ENCODE results near the gene NUBPL.
"Not testable (repeated sequence)": the region's sequence is repeated elsewhere in the genome, so short reads cannot be mapped to it uniquely, and the experiment has no call there.

NUBPL gene

DNA sequence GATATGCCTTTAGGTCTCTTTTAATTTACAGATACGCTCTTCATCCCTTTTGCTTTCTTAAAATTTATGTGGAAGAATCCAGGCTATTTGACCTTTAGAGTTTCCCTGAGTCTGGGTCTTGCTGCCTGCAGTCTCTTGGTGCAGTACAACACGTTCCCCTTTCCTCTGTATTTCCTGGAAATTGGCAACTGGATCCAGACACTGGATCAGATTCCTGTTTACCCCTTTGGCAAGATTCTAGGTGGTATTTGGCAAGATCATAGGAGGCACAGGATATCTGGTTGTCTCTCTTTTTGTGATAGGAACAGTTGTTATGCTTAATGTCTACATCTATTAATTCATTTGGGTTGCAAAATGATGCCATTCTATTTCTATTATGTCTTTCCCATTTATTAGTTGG lies 328.1 kb downstream of the NUBPL start:
- H3K27ac ChIP-seq = no peak overlapping the region
- H2AFZ ChIP-seq = no peak overlapping the region
- no peaks in the 10 kb centered on the region for H3K9me3 ChIP-seq (ENCODE audit: control insufficient read depth, low read length)
- H3K27me3 ChIP-seq (ENCODE audit: control insufficient read depth, insufficient read depth, low read length) = no peaks in the 10 kb centered on the region
- no peak overlapping the region for H3K4me2 ChIP-seq (ENCODE audit: low read length)
- H3K36me3 ChIP-seq (ENCODE audit: control insufficient read depth, insufficient read depth, low read length) = no peaks in the 10 kb centered on the region
- no peaks in the 10 kb centered on the region for H3K79me2 ChIP-seq
- no peaks in the 10 kb centered on the region for H3K4me1 ChIP-seq
- TF ChIP-seq CTCF (IDR thresholded peaks at IDR 0.05) = no peak
- H3K4me3 ChIP-seq (ENCODE audit: low read depth, low read length) = no peak overlapping the region
- H3K9ac ChIP-seq = no peak overlapping the region

DNA sequence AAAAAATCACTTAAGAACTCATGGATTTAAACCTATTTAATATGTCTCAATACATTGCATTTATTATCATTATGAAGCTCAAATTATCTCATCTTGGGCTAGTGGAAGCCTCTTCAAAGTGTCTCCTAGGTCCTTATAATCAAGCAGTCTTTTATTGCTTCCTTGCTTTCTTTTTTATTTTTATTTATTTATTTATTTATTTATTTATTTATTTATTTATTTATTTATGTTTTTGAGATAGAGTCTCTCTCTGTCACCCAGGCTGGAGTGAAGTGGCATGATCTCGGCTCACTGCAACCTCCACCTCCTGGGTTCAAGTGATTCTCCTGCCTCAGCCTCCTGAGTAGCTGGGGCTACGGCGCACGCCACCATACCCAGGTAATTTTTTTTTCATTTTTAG lies 329.0 kb downstream of the NUBPL start:
- not testable (repeated sequence) for H3K79me2 ChIP-seq; H3K27me3 ChIP-seq (ENCODE audit: control insufficient read depth, insufficient read depth, low read length); H2AFZ ChIP-seq; H3K4me3 ChIP-seq (ENCODE audit: low read depth, low read length); H3K27ac ChIP-seq; H3K9me3 ChIP-seq (ENCODE audit: control insufficient read depth, low read length); H3K4me1 ChIP-seq; H3K4me2 ChIP-seq (ENCODE audit: low read length); H3K36me3 ChIP-seq (ENCODE audit: control insufficient read depth, insufficient read depth, low read length); H3K9ac ChIP-seq

DNA sequence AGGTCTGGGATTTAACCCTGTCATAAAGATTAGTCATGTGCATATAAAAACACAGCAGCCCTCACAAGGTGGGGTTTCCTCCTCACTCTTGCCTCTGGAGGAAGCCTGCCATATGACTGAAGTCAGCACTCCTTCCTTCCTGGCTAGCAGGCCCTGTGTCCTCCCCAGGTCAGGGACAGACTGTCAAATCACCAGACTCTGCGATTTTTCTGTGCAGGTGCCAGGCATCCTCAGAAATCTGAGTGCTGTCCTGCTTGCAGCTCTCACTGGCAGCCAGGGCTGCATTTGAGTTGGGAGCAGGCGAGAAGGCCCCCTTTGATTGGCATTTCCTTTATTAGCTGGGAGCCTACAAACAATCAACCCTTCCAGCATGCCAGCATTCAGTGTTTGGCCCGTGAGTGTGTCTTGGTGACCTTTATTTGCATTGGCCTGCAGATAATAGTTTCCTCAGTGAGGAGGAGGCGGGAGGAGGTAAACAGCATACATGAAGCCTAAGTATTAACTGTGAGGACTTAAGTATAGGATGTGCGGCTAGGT lies 332.1 kb downstream of the NUBPL start:
- TF ChIP-seq CTCF (IDR thresholded peaks at IDR 0.05) = no peak
- no peaks in the 10 kb centered on the region for H3K4me1 ChIP-seq
- no peak overlapping the region for H3K27ac ChIP-seq
- no peak overlapping the region for H3K9ac ChIP-seq
- H3K27me3 ChIP-seq (ENCODE audit: control insufficient read depth, insufficient read depth, low read length) = no peaks in the 10 kb centered on the region
- no peaks in the 10 kb centered on the region for H3K36me3 ChIP-seq (ENCODE audit: control insufficient read depth, insufficient read depth, low read length)
- no peak overlapping the region for H2AFZ ChIP-seq
- no peaks in the 10 kb centered on the region for H3K9me3 ChIP-seq (ENCODE audit: control insufficient read depth, low read length)
- H3K79me2 ChIP-seq = no peaks in the 10 kb centered on the region
- no peak overlapping the region for H3K4me2 ChIP-seq (ENCODE audit: low read length)
- H3K4me3 ChIP-seq (ENCODE audit: low read depth, low read length) = no peak overlapping the region

- Histone ChIP-seq H3K36me3 (ENCODE audit: control insufficient read depth, insufficient read depth, low read length) (no peaks in the 10 kb centered on the region), H3K4me3 (ENCODE audit: low read depth, low read length) (no peak overlapping the region), H3K4me2 (ENCODE audit: low read length) (no peak overlapping the region), H3K9me3 (ENCODE audit: control insufficient read depth, low read length) (no peaks in the 10 kb centered on the region), H3K27me3 (ENCODE audit: control insufficient read depth, insufficient read depth, low read length) (no peaks in the 10 kb centered on the region), H3K79me2 (no peaks in the 10 kb centered on the region), H2AFZ (no peak overlapping the region), H3K27ac (no peak overlapping the region), H3K4me1 (no peaks in the 10 kb centered on the region), H3K9ac (no peak overlapping the region)
- no peak for TF ChIP-seq CTCF (IDR thresholded peaks at IDR 0.05)
These were observed 333.1 kb downstream of the NUBPL start for GRCh38 chr14:31894351-31894750.

DNA sequence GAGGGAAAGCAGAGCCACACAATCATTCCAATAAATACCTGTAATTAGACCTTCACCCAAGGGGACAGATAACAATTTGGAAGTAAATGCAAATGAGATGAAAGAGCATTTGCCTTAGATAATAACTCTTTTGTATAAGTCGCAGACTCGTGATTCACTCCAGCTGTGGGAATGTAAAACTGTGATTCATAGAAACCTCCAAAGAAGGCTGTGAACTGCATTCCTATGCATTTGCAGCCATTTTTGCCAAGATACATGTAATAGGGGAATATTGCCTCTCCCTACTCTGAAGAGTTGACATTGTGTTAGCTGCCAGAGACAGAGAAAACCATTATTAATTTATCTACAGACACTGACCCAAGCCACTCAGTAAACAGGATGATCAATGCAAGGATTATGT lies 334.0 kb downstream of the NUBPL start:
- H3K79me2 ChIP-seq = no peaks in the 10 kb centered on the region
- no peaks in the 10 kb centered on the region for H3K36me3 ChIP-seq (ENCODE audit: control insufficient read depth, insufficient read depth, low read length)
- H3K27ac ChIP-seq = no peak overlapping the region
- no peak overlapping the region for H2AFZ ChIP-seq
- no peaks in the 10 kb centered on the region for H3K27me3 ChIP-seq (ENCODE audit: control insufficient read depth, insufficient read depth, low read length)
- no peak overlapping the region for H3K9ac ChIP-seq
- H3K4me3 ChIP-seq (ENCODE audit: low read depth, low read length) = no peak overlapping the region
- H3K9me3 ChIP-seq (ENCODE audit: control insufficient read depth, low read length) = no peaks in the 10 kb centered on the region
- no peaks in the 10 kb centered on the region for H3K4me1 ChIP-seq
- TF ChIP-seq CTCF (IDR thresholded peaks at IDR 0.05) = no peak
- H3K4me2 ChIP-seq (ENCODE audit: low read length) = no peak overlapping the region
